Glomerular endothelial cell (primary cell): ENCODE results near the gene SLC35D2. TPM values are rescaled to one million over a fixed set of nuclear protein-coding genes. Genes with fewer than 3 reads are reported as not detected.
"Not testable (repeated sequence)": the region's sequence is repeated elsewhere in the genome, so short reads cannot be mapped to it uniquely, and the experiment has no call there.

Experiments
- DNase-seq: peaks from one replicate; pipeline ENCODE4 v3.0.0-alpha.2; 2011; ENCODE audit warnings: low read depth, low spot score; ENCODE audit errors: extremely low read depth
- total RNA-seq: library from RNA; depleted of rRNA; stranded (reverse); fragments of >200 nt; gene quantifications from 2 replicates; pipeline ENCODE4 v1.2.3, GENCODE V29; 2015

SLC35D2 gene
- total RNA-seq, 1 donor from 2014 or later = 27.4 TPM

DNA sequence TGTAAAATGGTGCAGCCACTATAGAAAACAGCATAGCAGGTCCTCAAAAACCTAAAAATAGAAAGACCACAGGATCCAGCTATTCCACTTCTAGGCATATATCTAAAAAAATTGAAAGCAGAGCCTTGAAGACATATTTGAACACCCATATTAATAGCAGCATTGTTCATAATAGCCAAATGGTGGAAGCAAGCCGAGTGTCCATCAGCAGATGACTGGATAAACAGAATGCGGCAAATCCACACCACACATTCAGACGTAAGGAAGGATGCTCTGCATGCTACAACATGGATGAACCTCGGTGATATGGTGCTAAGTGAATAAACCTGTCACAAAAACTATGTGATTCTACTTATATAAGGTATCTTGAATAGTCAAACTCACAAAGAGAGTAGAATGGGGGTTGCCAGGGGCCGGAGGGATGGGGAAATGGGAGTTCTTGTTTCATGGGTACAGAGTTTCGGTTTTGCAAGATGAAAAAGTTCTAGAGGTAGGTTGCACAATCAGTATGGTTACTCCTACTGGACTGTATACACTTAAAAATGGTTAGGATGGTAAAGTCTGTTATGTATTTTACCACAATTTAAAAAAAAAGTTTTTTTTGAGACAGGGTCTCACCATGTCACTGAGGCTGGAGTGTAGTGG is 64.5 kb downstream of the SLC35D2 start:
- no peak for DNase-seq

DNA sequence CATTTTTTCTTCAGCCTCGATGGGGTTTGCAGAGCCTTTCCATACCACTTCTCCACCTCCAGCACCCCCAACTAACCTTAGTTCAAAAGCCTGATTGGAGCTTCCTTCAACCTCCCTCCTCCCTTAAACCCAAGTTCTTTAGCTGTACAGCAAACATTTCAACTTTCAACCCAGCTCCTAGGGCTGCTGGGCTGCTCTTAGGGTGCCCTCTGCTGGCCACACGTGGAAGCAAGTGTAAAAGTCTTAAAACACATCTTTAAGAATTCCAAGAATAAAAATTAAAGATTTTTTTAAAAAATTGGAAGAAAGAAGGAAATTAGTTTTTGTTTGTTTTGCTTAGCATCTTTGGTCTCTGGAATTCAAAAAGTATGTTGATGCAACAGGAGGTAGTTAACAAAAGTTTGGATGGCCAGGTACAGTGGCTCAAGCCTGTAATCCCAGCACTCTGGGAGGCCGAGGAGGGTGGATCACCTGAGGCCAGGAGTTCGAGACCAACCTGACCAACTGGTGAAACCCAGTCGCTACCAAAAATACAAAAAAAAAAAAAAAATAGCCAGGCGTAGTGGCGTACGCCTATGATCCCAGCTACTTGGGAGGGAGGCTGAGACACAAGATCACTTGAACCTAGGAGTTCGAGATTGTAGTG is 66.1 kb downstream of the SLC35D2 start:
- DNase-seq = peak; percentile 29

DNA sequence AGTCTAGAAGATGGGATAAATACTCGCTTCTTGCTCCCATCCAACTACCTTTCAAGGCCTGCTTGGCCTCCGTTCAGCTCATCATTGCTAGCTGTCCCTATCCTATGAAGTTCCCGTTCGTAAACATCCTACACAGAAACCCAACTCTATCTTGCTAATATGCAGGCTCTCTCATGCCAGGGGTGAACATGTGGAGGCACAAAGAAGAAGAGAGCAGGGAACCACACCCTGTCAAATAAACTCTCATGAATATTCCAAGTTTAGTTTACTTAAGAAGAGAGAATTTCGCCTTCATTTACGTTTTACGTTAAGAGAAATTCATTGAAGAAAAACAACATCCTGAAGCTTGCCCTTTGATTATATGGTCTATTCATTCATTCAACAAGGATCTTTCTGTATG is 73.7 kb downstream of the SLC35D2 start:
- DNase-seq = no peak

DNA sequence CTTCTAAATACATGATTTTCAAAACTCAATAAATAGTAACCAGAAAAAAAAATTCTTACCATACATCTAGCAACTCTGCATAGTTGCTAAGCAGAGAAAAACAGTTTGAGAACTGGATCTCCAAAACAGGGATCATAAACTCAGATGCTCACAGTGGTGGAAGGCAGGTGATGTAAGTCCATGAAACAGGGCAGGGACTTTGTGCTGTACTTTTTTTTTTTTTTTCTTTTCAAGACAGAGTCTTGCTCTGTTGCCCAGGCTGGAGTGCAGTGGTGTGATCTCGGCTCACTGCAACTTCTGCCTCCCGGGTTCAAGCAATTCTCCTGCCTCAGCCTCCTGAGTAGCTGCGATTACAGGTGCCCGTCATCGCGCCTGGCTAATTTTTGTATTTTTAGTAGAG is 76.6 kb downstream of the SLC35D2 start:
- not testable (repeated sequence) for DNase-seq

DNA sequence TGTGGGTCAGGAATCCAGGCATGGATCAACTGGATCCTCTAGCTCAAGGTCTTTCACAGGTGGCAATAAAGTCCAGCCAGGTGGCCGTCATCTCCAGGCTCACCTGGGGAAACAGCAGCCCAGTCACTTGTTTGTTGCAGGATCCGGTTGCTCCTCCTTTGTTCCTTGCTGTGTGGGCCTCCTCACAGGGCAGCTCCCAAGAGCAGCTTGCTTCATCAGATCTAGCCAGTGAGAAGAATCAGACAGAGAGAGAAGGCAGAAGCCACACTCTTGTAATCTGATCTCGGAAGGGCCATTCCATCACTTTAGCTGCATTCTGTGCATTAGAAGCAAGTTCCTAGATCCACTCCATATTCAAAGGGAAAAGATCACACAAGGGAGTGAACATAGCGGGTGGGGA is 78.3 kb downstream of the SLC35D2 start:
- no peak for DNase-seq

DNA sequence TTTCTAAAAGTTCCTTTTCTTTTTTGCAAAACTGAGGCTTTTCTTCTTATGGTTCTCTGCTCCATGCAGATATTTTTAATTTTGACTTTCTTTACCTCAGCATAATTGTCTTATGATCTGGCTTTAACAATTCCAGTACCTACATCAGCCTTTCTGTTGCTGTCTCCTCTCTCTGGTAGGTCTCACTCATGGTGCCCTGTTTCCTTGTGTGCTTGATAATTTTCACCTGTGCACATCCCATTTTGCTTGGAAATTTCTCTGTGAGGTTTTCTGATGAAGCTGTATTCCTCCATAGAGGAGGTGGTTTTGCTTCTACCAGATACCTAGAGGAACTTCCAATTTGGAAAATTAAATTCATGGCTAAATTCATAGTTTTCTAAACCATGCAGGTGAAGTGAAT is 79.3 kb downstream of the SLC35D2 start:
- DNase-seq = no peak

DNA sequence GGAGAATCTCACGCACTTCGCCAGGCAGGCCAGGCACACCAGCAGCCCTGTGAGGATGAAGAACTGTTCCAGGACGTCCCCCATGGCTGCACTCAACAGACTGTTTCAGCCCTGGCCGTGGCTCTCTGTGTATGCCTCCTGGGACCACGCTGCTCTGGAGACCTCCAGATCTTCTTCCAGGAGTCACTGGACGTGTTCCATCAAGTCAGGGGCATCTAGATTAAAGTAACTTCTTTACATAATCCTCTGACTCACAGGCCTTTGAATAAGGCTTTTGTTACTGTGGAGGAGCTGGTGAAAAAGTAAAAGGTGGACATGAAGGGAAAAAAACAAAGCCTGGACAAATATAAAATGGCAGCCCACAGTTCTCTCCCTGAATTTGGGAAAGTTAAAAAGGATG is 81.5 kb downstream of the SLC35D2 start, which contains the start of gene HSD17B3:
Gene HSD17B3 (minus strand): TSS at position 156 of the 400 bp plus-strand sequence. CDS start 72 bp downstream, at position 84.
- DNase-seq = no peak

DNA sequence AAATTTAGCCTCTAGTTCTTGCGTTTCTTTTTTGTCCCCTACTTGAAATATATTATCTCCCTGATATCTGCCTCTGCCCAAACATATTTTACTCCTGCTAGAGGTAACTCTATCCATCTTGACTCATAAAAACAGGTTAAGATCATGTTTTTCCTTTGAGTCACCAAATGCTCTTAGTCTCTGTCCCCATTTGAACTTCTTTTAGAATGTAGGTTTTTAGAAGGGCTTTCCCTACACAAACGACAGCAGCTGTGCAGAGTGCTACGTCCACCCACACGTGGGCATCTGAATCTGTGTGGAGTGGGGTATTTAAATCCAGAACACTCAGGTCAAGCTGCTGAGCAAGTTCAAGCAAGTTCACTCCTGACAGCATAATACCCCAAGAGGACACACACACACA is 83.7 kb downstream of the SLC35D2 start:
- no peak for DNase-seq

DNA sequence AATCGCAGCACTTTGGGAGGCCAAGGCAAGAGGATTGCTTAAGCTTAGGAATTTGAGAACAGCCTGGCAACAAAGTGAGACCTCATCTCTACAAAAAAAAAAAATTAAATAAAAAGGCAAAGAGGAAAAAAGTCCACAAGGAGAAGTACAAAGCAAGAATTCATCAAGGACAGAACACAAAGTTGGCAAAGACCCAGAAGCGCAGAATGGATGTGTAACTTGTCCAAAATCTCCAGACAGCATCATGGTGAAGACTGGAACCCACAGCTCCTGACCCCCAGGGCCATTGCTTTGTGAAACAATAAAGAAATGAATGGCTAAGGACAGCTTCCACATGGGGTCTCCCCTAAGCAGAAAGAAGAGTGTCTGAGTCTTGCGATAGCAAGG is 89.4 kb downstream of the SLC35D2 start:
- DNase-seq = no peak

DNA sequence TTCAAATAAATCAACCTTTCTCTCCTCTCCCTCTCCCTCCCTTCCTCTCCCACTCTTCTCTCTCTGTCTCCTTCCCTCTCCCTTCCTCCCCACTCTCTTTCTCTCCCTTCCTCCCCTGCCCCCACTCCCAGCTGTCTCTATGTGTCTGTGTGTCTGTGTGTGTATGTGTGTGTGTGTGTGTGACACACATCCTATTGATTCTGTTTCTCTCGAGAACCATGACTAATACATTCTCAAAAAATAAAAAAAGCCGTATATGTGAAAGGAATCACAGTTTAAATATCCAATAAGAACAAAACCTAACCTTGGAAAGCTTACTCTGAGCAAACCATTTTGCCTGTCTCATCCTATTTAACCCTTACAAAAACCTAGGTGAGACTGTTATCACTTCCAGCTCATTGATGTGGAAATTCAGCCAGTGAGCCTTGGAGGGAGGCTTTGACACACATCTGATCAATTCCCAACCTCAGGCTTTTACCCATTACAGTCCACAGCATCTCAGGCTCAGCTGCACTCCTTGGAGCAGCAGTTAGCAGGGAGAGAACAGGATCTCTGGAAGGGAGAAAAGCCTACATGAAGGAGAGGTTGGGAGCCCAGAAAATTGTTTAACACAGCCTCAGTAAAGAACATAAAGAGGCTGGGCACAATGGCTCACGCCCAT is 89.9 kb downstream of the SLC35D2 start:
- DNase-seq = peak; percentile 9

DNA sequence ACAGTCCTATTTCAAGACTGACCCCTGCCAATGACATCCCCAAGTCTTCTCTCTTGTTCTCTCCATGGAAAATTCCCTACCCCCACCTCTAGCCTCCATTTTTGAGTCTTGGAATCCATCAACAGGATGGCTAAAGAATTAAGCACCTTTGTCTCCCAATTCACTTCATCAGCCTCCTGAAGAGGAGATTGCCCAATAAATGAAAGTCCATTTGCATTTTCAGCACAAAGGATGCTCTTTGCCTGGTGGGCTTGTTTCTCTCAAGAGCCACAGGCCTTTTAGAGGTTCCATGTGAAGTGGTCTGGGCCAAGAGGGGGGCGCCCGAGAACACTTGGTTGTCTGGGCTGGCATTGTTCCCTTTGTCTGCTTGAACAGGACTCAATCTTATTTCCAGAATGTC is 94.1 kb downstream of the SLC35D2 start:
- no peak for DNase-seq

DNA sequence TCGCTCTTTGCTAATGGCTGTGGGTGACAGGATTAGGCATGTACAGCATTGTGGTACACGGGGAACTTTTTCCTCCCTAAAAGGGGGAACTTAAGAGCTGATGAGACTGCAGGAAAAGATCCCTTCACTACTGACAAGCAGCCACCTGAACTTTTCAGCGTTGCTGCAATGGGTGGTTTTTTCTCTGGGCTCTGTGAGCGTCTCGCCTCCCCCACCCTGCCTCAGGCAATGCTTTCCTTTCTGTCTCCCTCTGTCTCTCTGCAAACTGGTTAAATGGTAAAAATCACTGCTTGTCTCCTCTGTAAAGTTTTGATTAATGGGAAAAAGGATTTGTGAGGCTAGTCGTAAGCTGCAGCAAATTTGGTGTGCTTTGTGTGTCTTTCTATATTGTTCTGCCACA is 101.9 kb downstream of the SLC35D2 start:
- DNase-seq = no peak

DNA sequence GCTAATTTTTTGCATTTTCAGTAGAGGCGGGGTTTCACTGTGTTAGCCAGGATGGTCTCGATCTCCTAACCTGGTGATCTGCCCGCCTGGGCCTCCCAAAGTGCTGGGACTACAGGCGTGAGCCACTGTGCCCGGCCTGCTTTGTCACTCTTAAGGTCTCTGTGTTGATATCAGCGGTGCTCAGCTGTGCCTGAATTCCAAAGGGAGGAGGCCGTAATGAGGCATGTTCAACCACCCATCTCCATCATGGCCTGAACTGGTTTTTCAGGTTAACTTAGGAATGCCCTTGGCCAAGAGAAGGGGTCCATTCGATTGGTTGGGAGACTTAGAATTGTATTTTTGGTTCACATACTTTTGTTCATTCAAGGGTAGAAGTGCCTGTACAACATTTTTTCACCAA is 103.6 kb downstream of the SLC35D2 start:
- DNase-seq = no peak

DNA sequence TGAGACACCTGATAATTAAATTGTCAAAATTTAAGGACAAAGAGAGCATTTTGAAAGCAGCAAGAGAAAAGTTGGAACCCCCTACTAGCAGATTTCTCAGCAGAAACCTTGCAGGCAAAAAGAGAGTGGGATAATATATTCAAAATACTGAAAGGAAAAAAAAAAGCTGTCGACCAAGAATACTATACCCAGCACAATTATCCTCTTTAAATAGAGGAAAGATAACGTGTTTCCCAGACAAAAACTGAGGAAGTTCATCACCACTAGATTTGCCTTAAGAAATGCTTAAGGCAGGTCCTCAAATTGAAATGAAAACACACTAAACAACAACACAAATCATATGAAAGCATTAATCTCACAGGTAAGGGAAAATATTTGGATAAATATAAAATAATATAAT is 108.6 kb downstream of the SLC35D2 start:
- DNase-seq = no peak

Other genes with a start within 250 kb of the SLC35D2 start
- not detected in 2 replicates for gene HSD17B3, start 81.5 kb downstream of the SLC35D2 start, total RNA-seq
- gene ZNF367, start 34.7 kb upstream of the SLC35D2 start, total RNA-seq = 0.68 and 1.8 TPM in 2 replicates
- gene HABP4, start 66.5 kb upstream of the SLC35D2 start, total RNA-seq = 10.4 and 13.5 TPM in 2 replicates
- gene CDC14B, start 236.1 kb upstream of the SLC35D2 start, total RNA-seq = 4.6 and 5.8 TPM in 2 replicates